Keratinocyte (primary cell): Measurements from ENCODE around the gene ARHGAP12. TPM values are rescaled to one million over a fixed set of nuclear protein-coding genes. Genes with fewer than 3 reads are reported as not detected.

Experiments
- DNase-seq: peaks from one replicate; pipeline ENCODE4 v3.0.0-alpha.2; 2011; ENCODE audit warnings: low read depth, missing footprints, low spot score
- FAIRE-seq: peaks from 2 replicates; lab custom pipeline; 2011; peaks lifted over from hg19 to GRCh38; lab: Jason Lieb, UNC
- H2AFZ ChIP-seq: 2 replicates; pipeline ENCODE4 v1.6.0; 2012; ENCODE audit warnings: low read length, control low read depth, inconsistent platforms; ENCODE audit not compliant: control insufficient read depth
- H3K27ac ChIP-seq: 2 replicates; pipeline ENCODE4 v1.5.1; 2011; ENCODE audit warnings: low read length; ENCODE audit not compliant: control insufficient read depth, insufficient read depth
- H3K27me3 ChIP-seq: 3 replicates; pipeline ENCODE4 v1.6.0; 2011; ENCODE audit warnings: low read length; ENCODE audit not compliant: control insufficient read depth, insufficient read depth; ENCODE audit errors: extremely low read depth
- H3K36me3 ChIP-seq, 2 experiments: 2 replicates in 1 of 2; 3 replicates in 1 of 2; pipeline ENCODE4 v1.5.1; 2011; ENCODE audit warnings: low read length in 2 of 2, mild to moderate bottlenecking in 1 of 2; ENCODE audit not compliant: control insufficient read depth in 2 of 2, insufficient read depth in 2 of 2; ENCODE audit errors: extremely low read depth in 1 of 2
- H3K4me1 ChIP-seq: 3 replicates; pipeline ENCODE4 v1.5.1; 2011; ENCODE audit warnings: low read length; ENCODE audit not compliant: control insufficient read depth, insufficient read depth; ENCODE audit errors: extremely low read depth
- H3K4me2 ChIP-seq: 3 replicates; pipeline ENCODE4 v1.6.0; 2011; ENCODE audit warnings: low read depth, low read length; ENCODE audit not compliant: control insufficient read depth, insufficient read depth; ENCODE audit errors: extremely low read depth
- H3K4me3 ChIP-seq, 3 experiments: fragments of 200-600 bp in 1 of 3; sonication (generic) in 1 of 3; 2 replicates in 2 of 3; 3 replicates in 1 of 3; pipeline ENCODE4 v1.5.1; 2011 to 2016; ENCODE audit warnings: low read length in 3 of 3, mild to moderate bottlenecking in 3 of 3, control low read depth in 2 of 3, inconsistent platforms in 1 of 3, low read depth in 1 of 3, mixed read lengths in 1 of 3, mixed run types in 1 of 3, moderate library complexity in 1 of 3; ENCODE audit not compliant: control insufficient read depth in 2 of 3, insufficient read depth in 2 of 3; ENCODE audit errors: extremely low read depth in 1 of 3
- H3K79me2 ChIP-seq: 2 replicates; pipeline ENCODE4 v1.6.0; 2012; ENCODE audit warnings: low read length; ENCODE audit not compliant: control insufficient read depth, insufficient read depth
- H3K9ac ChIP-seq: 3 replicates; pipeline ENCODE4 v1.6.0; 2011; ENCODE audit warnings: low read length; ENCODE audit not compliant: control insufficient read depth, insufficient read depth; ENCODE audit errors: extremely low read depth
- H3K9me1 ChIP-seq: 3 replicates; pipeline ENCODE4 v1.6.0; 2011; ENCODE audit warnings: low read length; ENCODE audit not compliant: control insufficient read depth, insufficient read depth; ENCODE audit errors: extremely low read depth
- H3K9me3 ChIP-seq: 2 replicates; pipeline ENCODE4 v1.5.1; 2012; ENCODE audit warnings: low read depth, low read length; ENCODE audit not compliant: control insufficient read depth
- H4K20me1 ChIP-seq: 3 replicates; pipeline ENCODE4 v1.6.0; 2011; ENCODE audit warnings: low read length; ENCODE audit not compliant: control insufficient read depth, insufficient read depth; ENCODE audit errors: extremely low read depth
- EZH2 ChIP-seq: IDR thresholded peaks from one replicate; pipeline ENCODE4 v1.6.1; 2012; ENCODE audit warnings: inconsistent platforms, mild to moderate bottlenecking, low read length, moderate library complexity
- dilution Hi-C: fragments of 300-500 bp; cut with MboI; formaldehyde crosslinking; loops from one replicate; pipeline ENCODE4 v1.7.0; 2020; ENCODE audit warnings: low sequenced_read_pairs; ENCODE audit not compliant: extremely low pct_ligation_motif_present
- polyA plus RNA-seq, 5 experiments: library from polyadenylated mRNA; depleted of rRNA in 3 of 5; stranded (reverse) in 3 of 5; stranded (forward) in 1 of 5; unstranded in 1 of 5; fragments of >200 nt; gene quantifications; 1 replicate in 1 of 5; 2 replicates in 3 of 5; 3 replicates in 1 of 5; pipeline versions ENCODE4 v1.2.1 to v1.2.3, GENCODE V29; 2011 to 2012; ENCODE audit warnings: missing spikeins in 2 of 5, low read depth in 1 of 5, low replicate concordance in 1 of 5
- TF ChIP-seq, protein P1 (sequence below), 3 experiments: IDR thresholded peaks in 1 of 3; conservative IDR thresholded peaks in 1 of 3; optimal IDR thresholded peaks in 1 of 3; 2 replicates in 2 of 3; 3 replicates in 1 of 3; pipeline versions ENCODE3 to v1.5.1; 2011; ENCODE audit warnings: low read length in 3 of 3, mild to moderate bottlenecking in 3 of 3, moderate library complexity in 2 of 3, control low read depth in 1 of 3, inconsistent platforms in 1 of 3; ENCODE audit not compliant: insufficient read depth in 2 of 3; ENCODE audit errors: extremely low read depth in 1 of 3

Gene ARHGAP12
- polyA plus RNA-seq, 1 donor (not counting 4 experiments of a cell fraction or from before 2014, with no cell fraction given): 26.6 TPM

DNA sequence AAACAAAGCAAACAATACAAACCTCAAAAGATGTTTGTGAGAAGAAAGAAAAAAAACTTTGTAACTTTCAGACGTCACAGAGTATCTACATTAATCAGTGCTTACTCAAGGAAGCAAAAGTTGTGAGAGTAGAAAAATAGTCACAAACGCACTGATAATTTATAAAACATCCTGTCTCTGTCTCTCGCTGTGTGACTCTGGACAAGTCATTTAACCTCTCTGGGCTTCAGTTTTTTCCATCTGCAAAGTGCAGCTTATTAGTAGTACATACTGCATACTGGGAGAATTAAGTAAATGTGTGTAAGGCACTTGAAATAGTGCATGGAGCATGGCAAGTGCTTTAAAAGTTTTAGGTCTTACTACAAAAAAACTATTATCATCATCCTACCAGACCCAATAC lies 3.8 kb downstream of the ARHGAP12 start:
- Histone ChIP-seq H3K27me3 (no peaks in the 10 kb centered on the region), H3K9me3 (no peaks in the 10 kb centered on the region), H3K9ac (no peak overlapping the region), H3K9me1 (no peaks in the 10 kb centered on the region), H3K4me2 (no peak overlapping the region), H3K4me1 (peaks cover 31% of the 10 kb centered on the region), H4K20me1 (no peaks in the 10 kb centered on the region), H3K36me3 (no peaks in the 10 kb centered on the region), H3K79me2 (peaks cover 86% of the 10 kb centered on the region), H2AFZ (no peak overlapping the region), H3K27ac (no peak overlapping the region), H3K4me3 (no peak overlapping the region)
- FAIRE-seq (no peak), DNase-seq (no peak)
- dilution Hi-C loops: no loop called here
- no peak for TF ChIP-seq EZH2
- TF ChIP-seq, protein P1, sequence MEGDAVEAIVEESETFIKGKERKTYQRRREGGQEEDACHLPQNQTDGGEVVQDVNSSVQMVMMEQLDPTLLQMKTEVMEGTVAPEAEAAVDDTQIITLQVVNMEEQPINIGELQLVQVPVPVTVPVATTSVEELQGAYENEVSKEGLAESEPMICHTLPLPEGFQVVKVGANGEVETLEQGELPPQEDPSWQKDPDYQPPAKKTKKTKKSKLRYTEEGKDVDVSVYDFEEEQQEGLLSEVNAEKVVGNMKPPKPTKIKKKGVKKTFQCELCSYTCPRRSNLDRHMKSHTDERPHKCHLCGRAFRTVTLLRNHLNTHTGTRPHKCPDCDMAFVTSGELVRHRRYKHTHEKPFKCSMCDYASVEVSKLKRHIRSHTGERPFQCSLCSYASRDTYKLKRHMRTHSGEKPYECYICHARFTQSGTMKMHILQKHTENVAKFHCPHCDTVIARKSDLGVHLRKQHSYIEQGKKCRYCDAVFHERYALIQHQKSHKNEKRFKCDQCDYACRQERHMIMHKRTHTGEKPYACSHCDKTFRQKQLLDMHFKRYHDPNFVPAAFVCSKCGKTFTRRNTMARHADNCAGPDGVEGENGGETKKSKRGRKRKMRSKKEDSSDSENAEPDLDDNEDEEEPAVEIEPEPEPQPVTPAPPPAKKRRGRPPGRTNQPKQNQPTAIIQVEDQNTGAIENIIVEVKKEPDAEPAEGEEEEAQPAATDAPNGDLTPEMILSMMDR (optimal IDR thresholded peaks at IDR 0.05 in 1 of 3, IDR thresholded peaks at IDR 0.05 in 1 of 3, conservative IDR thresholded peaks at IDR 0.05 in 1 of 3; ENCODE audit: extremely low read depth in 1 of 3, insufficient read depth in 2 of 3, low read length in 3 of 3): no peak

DNA sequence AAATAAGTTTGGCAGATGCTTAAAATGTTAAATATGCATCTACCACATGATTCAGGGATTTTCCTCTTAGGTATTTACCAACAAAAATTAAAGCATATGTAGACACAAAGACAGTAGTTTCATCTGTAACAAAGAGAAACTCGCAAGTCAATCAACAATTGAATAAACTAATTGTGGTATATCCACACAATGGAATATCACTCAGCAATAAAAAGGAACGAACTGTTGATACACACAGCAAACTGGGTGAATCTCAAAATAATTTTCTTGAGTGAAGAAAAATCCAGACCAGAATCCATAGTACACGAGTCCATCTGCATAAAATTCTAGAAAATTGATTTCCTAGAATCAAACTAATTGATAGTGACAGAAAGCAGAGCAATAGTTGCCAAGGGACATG lies 5.2 kb downstream of the ARHGAP12 start:
- no peak overlapping the region for H3K27ac ChIP-seq
- H3K4me3 ChIP-seq: no peak overlapping the region
- no peaks in the 10 kb centered on the region for H4K20me1 ChIP-seq
- H3K9ac ChIP-seq: no peak overlapping the region
- H3K9me1 ChIP-seq: no peaks in the 10 kb centered on the region
- no peak overlapping the region for H3K4me2 ChIP-seq
- H3K4me1 ChIP-seq: peaks cover 24% of the 10 kb centered on the region
- TF ChIP-seq, protein P1 (optimal IDR thresholded peaks at IDR 0.05 in 1 of 3, IDR thresholded peaks at IDR 0.05 in 1 of 3, conservative IDR thresholded peaks at IDR 0.05 in 1 of 3; ENCODE audit: extremely low read depth in 1 of 3, insufficient read depth in 2 of 3, low read length in 3 of 3): no peak
- TF ChIP-seq EZH2: no peak
- no peaks in the 10 kb centered on the region for H3K27me3 ChIP-seq
- no peak overlapping the region for H2AFZ ChIP-seq
- no peak for DNase-seq
- dilution Hi-C loops: no loop called here
- no peaks in the 10 kb centered on the region for H3K36me3 ChIP-seq
- no peak for FAIRE-seq
- H3K9me3 ChIP-seq: no peaks in the 10 kb centered on the region
- H3K79me2 ChIP-seq: peaks cover 96% of the 10 kb centered on the region
